WTC11 (cell line): ENCODE measurements around the gene BRAF. TPM values are rescaled to one million over a fixed set of nuclear protein-coding genes. Genes with fewer than 3 reads are reported as not detected.
A peak's percentile ranks its signal among the peaks of the same experiment; 100 is the strongest.
"Not testable (repeated sequence)": the region's sequence is repeated elsewhere in the genome, so short reads cannot be mapped to it uniquely, and the experiment has no call there.

Experiments used
- ATAC-seq: fragments of 200-7000 bp; cut with Tn5 transposase; 2 replicates; pipeline ENCODE4 v1.10.0; 2021; ENCODE audit warnings: mild to moderate bottlenecking, moderate library complexity
- CTCF ChIA-PET: fragments of 300-600 bp; sonication (Branson Sonifier 250); formaldehyde crosslinking; loops from one replicate; lab custom pipeline; 2021; ENCODE audit warnings: antibody characterized with exemption; lab: Charles Lee
- POLR2A ChIA-PET: fragments of 350-600 bp; sonication (Branson Sonifier 250); formaldehyde crosslinking; loops from one replicate; lab custom pipeline; 2021; ENCODE audit warnings: antibody characterized with exemption; lab: Charles Lee
- DNase-seq: peaks from one replicate; pipeline ENCODE4 v3.0.0; 2021; ENCODE audit warnings: low spot score
- H3K27ac Mint-ChIP-seq: 2 replicates; pipeline ENCODE4 v1.8.0; 2021; ENCODE audit warnings: mixed read lengths
- H3K27me3 Mint-ChIP-seq: 2 replicates; pipeline ENCODE4 v1.8.0; 2021; ENCODE audit warnings: low read depth, mild to moderate bottlenecking, moderate library complexity, mixed read lengths
- H3K36me3 Mint-ChIP-seq: 2 replicates; pipeline ENCODE4 v1.8.0; 2021; ENCODE audit warnings: mixed read lengths
- H3K4me1 Mint-ChIP-seq: 2 replicates; pipeline ENCODE4 v1.8.0; 2022; ENCODE audit warnings: mixed read lengths
- H3K4me3 Mint-ChIP-seq: 2 replicates; pipeline ENCODE4 v1.8.0; 2021; ENCODE audit warnings: mild to moderate bottlenecking, moderate library complexity, mixed read lengths
- H3K9me3 Mint-ChIP-seq: 2 replicates; pipeline ENCODE4 v1.8.0; 2021; ENCODE audit warnings: mixed read lengths
- ATF6 ChIP-seq: sonication (generic); formaldehyde crosslinking; IDR thresholded peaks from 2 replicates; pipeline ENCODE4 v1.8.1; 2023; ENCODE audit warnings: mild to moderate bottlenecking, missing genetic modification reagents
- CBFB ChIP-seq: sonication (generic); formaldehyde crosslinking; IDR thresholded peaks from 2 replicates; pipeline ENCODE4 v1.8.1; 2022; ENCODE audit warnings: mild to moderate bottlenecking, low read depth, missing genetic modification reagents
- CREM ChIP-seq: sonication (generic); formaldehyde crosslinking; IDR thresholded peaks from 2 replicates; pipeline ENCODE4 v1.8.1; 2022; ENCODE audit warnings: mild to moderate bottlenecking, missing genetic modification reagents, moderate library complexity
- EMX1 ChIP-seq: fragments of 250-450 bp; sonication (Bioruptor Pico); IDR thresholded peaks from 2 replicates; pipeline ENCODE4 v1.8.0; 2021; ENCODE audit warnings: mild to moderate bottlenecking
- FOXP4 ChIP-seq: sonication (generic); formaldehyde crosslinking; IDR thresholded peaks from 2 replicates; pipeline ENCODE4 v1.8.0; 2022; ENCODE audit warnings: mild to moderate bottlenecking, missing genetic modification reagents
- GABPB1 ChIP-seq: sonication (generic); formaldehyde crosslinking; IDR thresholded peaks from 2 replicates; pipeline ENCODE4 v1.8.1; 2023; ENCODE audit warnings: mild to moderate bottlenecking, missing genetic modification reagents
- GTF2I ChIP-seq: fragments of 250-450 bp; sonication (Bioruptor Pico); conservative IDR thresholded peaks from 2 replicates; pipeline ENCODE4 v1.4.0; 2021; ENCODE audit warnings: mild to moderate bottlenecking
- JUN ChIP-seq: sonication (generic); formaldehyde crosslinking; IDR thresholded peaks from 2 replicates; pipeline ENCODE4 v1.8.0; 2023; ENCODE audit warnings: mild to moderate bottlenecking, missing genetic modification reagents
- NFE2L1 ChIP-seq: sonication (generic); formaldehyde crosslinking; IDR thresholded peaks from 2 replicates; pipeline ENCODE4 v1.8.1; 2023; ENCODE audit warnings: missing genetic modification reagents
- NFYB ChIP-seq: sonication (generic); formaldehyde crosslinking; conservative IDR thresholded peaks from 2 replicates; pipeline ENCODE4 v1.8.0; 2022; ENCODE audit warnings: low read depth, missing genetic modification reagents
- TEAD1 ChIP-seq: sonication (generic); formaldehyde crosslinking; IDR thresholded peaks from 2 replicates; pipeline ENCODE4 v1.8.0; 2022; ENCODE audit warnings: mild to moderate bottlenecking, missing genetic modification reagents
- TP53 ChIP-seq: sonication (generic); formaldehyde crosslinking; IDR thresholded peaks from 2 replicates; pipeline ENCODE4 v1.8.1; 2023; ENCODE audit warnings: mild to moderate bottlenecking, missing genetic modification reagents
- ZNF396 ChIP-seq: fragments of 250-450 bp; sonication (Bioruptor Pico); IDR thresholded peaks from 2 replicates; pipeline ENCODE4 v1.8.0; 2021; ENCODE audit warnings: mild to moderate bottlenecking, moderate library complexity, borderline replicate concordance
- total RNA-seq: library from RNA; stranded (reverse); gene quantifications from 3 replicates; pipeline ENCODE4 v1.2.3, GENCODE V29; 2021
- TF ChIP-seq, protein P1 (sequence below): sonication (generic); formaldehyde crosslinking; IDR thresholded peaks from 2 replicates; pipeline ENCODE4 v1.8.1; 2023; ENCODE audit warnings: mild to moderate bottlenecking, missing genetic modification reagents
- TF ChIP-seq, protein P2 (sequence below): sonication (generic); formaldehyde crosslinking; IDR thresholded peaks from 2 replicates; pipeline ENCODE4 v1.8.1; 2023; ENCODE audit warnings: mild to moderate bottlenecking, missing genetic modification reagents, moderate library complexity
- TF ChIP-seq, protein P3 (sequence below): fragments of 250-450 bp; sonication (Bioruptor Pico); IDR thresholded peaks from 2 replicates; pipeline ENCODE4 v2.1.2; 2022; ENCODE audit warnings: mild to moderate bottlenecking, moderate library complexity
- TF ChIP-seq, protein P4 (sequence below): fragments of 200-600 bp; IDR thresholded peaks from 2 replicates; pipeline ENCODE4 v1.8.0; 2022; ENCODE audit warnings: antibody characterized with exemption
- TF ChIP-seq, protein P5 (sequence below): sonication (generic); formaldehyde crosslinking; IDR thresholded peaks from 2 replicates; pipeline ENCODE4 v1.8.1; 2023; ENCODE audit warnings: mild to moderate bottlenecking, missing genetic modification reagents, borderline replicate concordance

The BRAF gene
- total RNA-seq, 1 experiment from 2014 or later = 29.2 TPM

DNA sequence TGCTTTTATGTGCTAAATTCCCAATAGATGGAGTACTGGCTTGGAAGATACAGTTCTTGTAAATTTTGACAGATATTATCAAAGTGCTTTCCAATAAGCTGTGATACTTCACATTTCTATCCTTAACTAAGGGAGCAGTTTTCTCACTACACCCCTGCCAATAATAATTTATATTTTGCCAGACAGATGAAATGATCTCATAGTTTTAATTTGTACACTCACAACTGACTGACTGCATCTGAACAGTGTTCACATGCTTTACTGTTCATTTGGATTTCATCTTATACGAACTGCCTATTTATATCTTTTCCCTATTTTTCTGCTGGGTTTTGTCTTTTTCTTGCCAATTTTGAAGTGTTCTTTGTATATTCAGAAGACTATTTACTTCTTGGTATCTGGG, 96.0 kb downstream of the BRAF start:
- ATAC-seq (no peak), DNase-seq (no peak)
- CTCF ChIA-PET = interaction anchor here (0.6 kb wide), 1 partner anchor 155 kb away, joined by 3 read pairs; no protein-coding TSS in a partner anchor
- no peaks in the 10 kb centered on the region for H3K9me3 Mint-ChIP-seq
- no peak overlapping the region for H3K27ac Mint-ChIP-seq
- no peak overlapping the region for H3K4me3 Mint-ChIP-seq
- no peaks in the 10 kb centered on the region for H3K36me3 Mint-ChIP-seq
- TF ChIP-seq TEAD1 (CRISPR knock-in tag) (no peak), CREM (CRISPR knock-in tag) (no peak), CBFB (CRISPR knock-in tag) (no peak), JUN (CRISPR knock-in tag) (no peak), GTF2I (CRISPR knock-in tag) (no peak), FOXP4 (CRISPR knock-in tag) (no peak), TP53 (CRISPR knock-in tag) (no peak), NFE2L1 (CRISPR knock-in tag) (no peak), GABPB1 (CRISPR knock-in tag) (no peak), ZNF396 (CRISPR knock-in tag) (no peak), EMX1 (CRISPR knock-in tag) (no peak)
- TF ChIP-seq, protein P1, sequence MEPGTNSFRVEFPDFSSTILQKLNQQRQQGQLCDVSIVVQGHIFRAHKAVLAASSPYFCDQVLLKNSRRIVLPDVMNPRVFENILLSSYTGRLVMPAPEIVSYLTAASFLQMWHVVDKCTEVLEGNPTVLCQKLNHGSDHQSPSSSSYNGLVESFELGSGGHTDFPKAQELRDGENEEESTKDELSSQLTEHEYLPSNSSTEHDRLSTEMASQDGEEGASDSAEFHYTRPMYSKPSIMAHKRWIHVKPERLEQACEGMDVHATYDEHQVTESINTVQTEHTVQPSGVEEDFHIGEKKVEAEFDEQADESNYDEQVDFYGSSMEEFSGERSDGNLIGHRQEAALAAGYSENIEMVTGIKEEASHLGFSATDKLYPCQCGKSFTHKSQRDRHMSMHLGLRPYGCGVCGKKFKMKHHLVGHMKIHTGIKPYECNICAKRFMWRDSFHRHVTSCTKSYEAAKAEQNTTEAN (CRISPR knock-in tag) = no peak
- TF ChIP-seq, protein P2, sequence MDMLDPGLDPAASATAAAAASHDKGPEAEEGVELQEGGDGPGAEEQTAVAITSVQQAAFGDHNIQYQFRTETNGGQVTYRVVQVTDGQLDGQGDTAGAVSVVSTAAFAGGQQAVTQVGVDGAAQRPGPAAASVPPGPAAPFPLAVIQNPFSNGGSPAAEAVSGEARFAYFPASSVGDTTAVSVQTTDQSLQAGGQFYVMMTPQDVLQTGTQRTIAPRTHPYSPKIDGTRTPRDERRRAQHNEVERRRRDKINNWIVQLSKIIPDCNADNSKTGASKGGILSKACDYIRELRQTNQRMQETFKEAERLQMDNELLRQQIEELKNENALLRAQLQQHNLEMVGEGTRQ = no peak
- TF ChIP-seq, protein P3, sequence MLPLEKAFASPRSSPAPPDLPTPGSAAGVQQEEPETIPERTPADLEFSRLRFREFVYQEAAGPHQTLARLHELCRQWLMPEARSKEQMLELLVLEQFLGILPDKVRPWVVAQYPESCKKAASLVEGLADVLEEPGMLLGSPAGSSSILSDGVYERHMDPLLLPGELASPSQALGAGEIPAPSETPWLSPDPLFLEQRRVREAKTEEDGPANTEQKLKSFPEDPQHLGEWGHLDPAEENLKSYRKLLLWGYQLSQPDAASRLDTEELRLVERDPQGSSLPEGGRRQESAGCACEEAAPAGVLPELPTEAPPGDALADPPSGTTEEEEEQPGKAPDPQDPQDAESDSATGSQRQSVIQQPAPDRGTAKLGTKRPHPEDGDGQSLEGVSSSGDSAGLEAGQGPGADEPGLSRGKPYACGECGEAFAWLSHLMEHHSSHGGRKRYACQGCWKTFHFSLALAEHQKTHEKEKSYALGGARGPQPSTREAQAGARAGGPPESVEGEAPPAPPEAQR (CRISPR knock-in tag) = no peak
- H3K27me3 Mint-ChIP-seq = no peaks in the 10 kb centered on the region
- H3K4me1 Mint-ChIP-seq = no peaks in the 10 kb centered on the region
- POLR2A ChIA-PET = no interaction called here

- H3K4me1 Mint-ChIP-seq, ATAC-seq, DNase-seq, CTCF ChIA-PET, H3K36me3 Mint-ChIP-seq, H3K27ac Mint-ChIP-seq, POLR2A ChIA-PET, H3K4me3 Mint-ChIP-seq, H3K27me3 Mint-ChIP-seq: not testable (repeated sequence)
- peaks cover 11% of the 10 kb centered on the region for H3K9me3 Mint-ChIP-seq
These were observed 107.3 kb downstream of the BRAF start for GRCh38 chr7:140817383-140817782.

DNA sequence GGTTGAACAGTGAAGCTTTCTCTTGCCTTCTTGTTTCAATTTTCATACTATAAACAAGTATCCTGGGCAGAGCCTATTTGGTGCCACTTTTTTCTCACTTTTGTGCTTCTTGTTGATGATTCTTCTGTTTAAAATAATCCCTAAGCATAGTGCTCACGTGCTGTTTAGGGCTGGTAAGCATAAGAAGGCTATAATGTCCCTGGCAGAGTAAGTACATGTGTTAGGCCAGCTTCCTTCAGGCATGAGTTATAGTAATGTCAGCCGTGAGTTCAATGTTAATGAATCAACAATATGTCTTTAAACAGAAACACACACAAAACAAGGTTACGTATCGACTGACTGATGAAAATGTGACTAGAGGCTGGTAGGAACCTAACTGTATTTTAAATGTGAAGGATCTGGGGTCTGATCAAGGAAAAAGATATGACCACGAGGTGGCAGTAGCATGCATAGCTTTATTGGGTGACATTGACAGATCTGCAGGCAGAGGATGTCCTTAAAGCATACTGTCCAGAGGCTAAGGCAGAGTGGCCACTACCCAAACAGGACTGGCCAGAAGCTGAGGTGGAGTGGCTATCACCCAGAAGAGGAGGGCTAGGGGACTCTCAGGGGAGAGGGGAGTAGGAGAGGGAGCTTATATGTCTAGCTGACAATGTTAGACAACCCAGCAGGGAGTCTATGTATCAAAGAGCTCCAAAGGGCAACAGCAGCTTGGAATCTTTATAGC, 113.7 kb downstream of the BRAF start:
- H3K36me3 Mint-ChIP-seq = no peaks in the 10 kb centered on the region
- TF ChIP-seq ATF6 (CRISPR knock-in tag) (no peak), NFYB (CRISPR knock-in tag) (no peak), GABPB1 (CRISPR knock-in tag) (0 out of 2 replicates have a peak, but pooled peaks have one; percentile 20)
- TF ChIP-seq, protein P4, sequence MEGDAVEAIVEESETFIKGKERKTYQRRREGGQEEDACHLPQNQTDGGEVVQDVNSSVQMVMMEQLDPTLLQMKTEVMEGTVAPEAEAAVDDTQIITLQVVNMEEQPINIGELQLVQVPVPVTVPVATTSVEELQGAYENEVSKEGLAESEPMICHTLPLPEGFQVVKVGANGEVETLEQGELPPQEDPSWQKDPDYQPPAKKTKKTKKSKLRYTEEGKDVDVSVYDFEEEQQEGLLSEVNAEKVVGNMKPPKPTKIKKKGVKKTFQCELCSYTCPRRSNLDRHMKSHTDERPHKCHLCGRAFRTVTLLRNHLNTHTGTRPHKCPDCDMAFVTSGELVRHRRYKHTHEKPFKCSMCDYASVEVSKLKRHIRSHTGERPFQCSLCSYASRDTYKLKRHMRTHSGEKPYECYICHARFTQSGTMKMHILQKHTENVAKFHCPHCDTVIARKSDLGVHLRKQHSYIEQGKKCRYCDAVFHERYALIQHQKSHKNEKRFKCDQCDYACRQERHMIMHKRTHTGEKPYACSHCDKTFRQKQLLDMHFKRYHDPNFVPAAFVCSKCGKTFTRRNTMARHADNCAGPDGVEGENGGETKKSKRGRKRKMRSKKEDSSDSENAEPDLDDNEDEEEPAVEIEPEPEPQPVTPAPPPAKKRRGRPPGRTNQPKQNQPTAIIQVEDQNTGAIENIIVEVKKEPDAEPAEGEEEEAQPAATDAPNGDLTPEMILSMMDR = peak; percentile 25
- TF ChIP-seq, protein P5, sequence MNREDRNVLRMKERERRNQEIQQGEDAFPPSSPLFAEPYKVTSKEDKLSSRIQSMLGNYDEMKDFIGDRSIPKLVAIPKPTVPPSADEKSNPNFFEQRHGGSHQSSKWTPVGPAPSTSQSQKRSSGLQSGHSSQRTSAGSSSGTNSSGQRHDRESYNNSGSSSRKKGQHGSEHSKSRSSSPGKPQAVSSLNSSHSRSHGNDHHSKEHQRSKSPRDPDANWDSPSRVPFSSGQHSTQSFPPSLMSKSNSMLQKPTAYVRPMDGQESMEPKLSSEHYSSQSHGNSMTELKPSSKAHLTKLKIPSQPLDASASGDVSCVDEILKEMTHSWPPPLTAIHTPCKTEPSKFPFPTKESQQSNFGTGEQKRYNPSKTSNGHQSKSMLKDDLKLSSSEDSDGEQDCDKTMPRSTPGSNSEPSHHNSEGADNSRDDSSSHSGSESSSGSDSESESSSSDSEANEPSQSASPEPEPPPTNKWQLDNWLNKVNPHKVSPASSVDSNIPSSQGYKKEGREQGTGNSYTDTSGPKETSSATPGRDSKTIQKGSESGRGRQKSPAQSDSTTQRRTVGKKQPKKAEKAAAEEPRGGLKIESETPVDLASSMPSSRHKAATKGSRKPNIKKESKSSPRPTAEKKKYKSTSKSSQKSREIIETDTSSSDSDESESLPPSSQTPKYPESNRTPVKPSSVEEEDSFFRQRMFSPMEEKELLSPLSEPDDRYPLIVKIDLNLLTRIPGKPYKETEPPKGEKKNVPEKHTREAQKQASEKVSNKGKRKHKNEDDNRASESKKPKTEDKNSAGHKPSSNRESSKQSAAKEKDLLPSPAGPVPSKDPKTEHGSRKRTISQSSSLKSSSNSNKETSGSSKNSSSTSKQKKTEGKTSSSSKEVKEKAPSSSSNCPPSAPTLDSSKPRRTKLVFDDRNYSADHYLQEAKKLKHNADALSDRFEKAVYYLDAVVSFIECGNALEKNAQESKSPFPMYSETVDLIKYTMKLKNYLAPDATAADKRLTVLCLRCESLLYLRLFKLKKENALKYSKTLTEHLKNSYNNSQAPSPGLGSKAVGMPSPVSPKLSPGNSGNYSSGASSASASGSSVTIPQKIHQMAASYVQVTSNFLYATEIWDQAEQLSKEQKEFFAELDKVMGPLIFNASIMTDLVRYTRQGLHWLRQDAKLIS (CRISPR knock-in tag) = no peak
- H3K4me1 Mint-ChIP-seq = no peaks in the 10 kb centered on the region; the same call in 1 of the 2 replicates
- DNase-seq (peak; percentile 52), ATAC-seq (peak; percentile 94)
- H3K27ac Mint-ChIP-seq = no peak overlapping the region
- no peak overlapping the region for H3K4me3 Mint-ChIP-seq
- ChIA-PET CTCF (interaction anchor here (0.7 to 3.2 kb wide), 21 partner anchors 8 to 412 kb away, joined by 3 to 33 read pairs (median 5); partner anchors contain the start of gene BRAF), POLR2A (interaction anchor here (1.2 kb wide), 1 partner anchor 113 kb away, joined by 5 read pairs; the partner anchor contains the start of gene BRAF)
- no peaks in the 10 kb centered on the region for H3K9me3 Mint-ChIP-seq
- no peaks in the 10 kb centered on the region for H3K27me3 Mint-ChIP-seq
